GM23248 (cell line): Measurements from ENCODE around the gene SIGLEC12.

Source experiments
- EZH2 ChIP-seq: fragments of 200-600 bp; sonication (generic); IDR thresholded peaks from 2 replicates; pipeline ENCODE4 v1.6.1; 2018; ENCODE audit warnings: antibody characterized with exemption, mild to moderate bottlenecking; ENCODE audit not compliant: insufficient read depth, poor library complexity, severe bottlenecking
- EZH2phosphoT487 ChIP-seq: fragments of 200-600 bp; sonication (generic); IDR thresholded peaks from 2 replicates; pipeline ENCODE4 v1.6.1; 2018; ENCODE audit warnings: antibody characterized with exemption, moderate library complexity, mild to moderate bottlenecking, low read depth; ENCODE audit not compliant: insufficient read depth

- TF ChIP-seq EZH2 (no peak), EZH2phosphoT487 (no peak)
These were observed 45.2 kb upstream of the SIGLEC12 start for GRCh38 chr19:51546650-51547396.
